OCI-LY3 (cell line): Measurements from ENCODE around the gene CTXN3.
"Not testable (repeated sequence)": the region's sequence is repeated elsewhere in the genome, so short reads cannot be mapped to it uniquely, and the experiment has no call there.

Experiments used
- EZH2phosphoT487 ChIP-seq: fragments of 200-600 bp; shearing (Covaris generic); IDR thresholded peaks from 2 replicates; pipeline ENCODE4 v1.6.1; 2018; ENCODE audit warnings: antibody characterized with exemption, mixed run types, low read depth
- TF ChIP-seq, protein P1 (sequence below): fragments of 200-600, 300-600 bp; sonication (generic); IDR thresholded peaks from 2 replicates; pipeline ENCODE4 v1.5.1; 2014; ENCODE audit warnings: antibody characterized with exemption, low read length, low read depth

DNA sequence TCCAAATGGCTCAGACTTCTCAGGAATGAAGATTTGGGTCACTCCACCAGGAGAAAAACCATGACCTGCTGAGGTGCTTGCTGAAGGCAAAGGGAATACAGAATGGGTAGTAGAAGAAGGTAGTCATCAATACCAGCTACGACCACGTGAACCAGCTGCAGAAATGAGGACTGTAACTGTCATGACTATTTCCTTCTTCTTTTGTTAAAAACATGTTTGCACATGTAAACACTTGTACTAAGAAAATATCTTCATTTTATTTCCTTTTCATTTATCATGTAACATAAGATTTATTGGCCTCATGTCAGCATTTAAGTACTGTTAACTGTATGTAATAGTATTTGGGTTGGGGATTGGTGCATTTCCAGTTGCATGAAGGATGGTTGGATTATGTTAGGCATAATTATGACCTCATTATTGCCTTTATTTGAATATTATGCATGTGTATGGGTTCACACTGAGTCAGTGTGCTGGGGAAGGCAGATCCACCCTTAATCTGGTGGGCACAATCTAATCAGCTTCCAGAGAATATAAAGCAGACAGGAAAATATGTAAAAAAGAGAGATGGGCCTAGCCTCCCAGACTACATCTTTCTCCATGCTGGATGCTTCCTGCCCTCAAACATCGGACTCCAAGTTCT lies 30.9 kb downstream of the CTXN3 start:
- TF ChIP-seq, protein P1, sequence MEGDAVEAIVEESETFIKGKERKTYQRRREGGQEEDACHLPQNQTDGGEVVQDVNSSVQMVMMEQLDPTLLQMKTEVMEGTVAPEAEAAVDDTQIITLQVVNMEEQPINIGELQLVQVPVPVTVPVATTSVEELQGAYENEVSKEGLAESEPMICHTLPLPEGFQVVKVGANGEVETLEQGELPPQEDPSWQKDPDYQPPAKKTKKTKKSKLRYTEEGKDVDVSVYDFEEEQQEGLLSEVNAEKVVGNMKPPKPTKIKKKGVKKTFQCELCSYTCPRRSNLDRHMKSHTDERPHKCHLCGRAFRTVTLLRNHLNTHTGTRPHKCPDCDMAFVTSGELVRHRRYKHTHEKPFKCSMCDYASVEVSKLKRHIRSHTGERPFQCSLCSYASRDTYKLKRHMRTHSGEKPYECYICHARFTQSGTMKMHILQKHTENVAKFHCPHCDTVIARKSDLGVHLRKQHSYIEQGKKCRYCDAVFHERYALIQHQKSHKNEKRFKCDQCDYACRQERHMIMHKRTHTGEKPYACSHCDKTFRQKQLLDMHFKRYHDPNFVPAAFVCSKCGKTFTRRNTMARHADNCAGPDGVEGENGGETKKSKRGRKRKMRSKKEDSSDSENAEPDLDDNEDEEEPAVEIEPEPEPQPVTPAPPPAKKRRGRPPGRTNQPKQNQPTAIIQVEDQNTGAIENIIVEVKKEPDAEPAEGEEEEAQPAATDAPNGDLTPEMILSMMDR, result not testable (repeated sequence)
- TF ChIP-seq EZH2phosphoT487, result not testable (repeated sequence)
